Keratinocyte (primary cell): Measurements from ENCODE around the gene PHLPP1. TPM values are rescaled to one million over a fixed set of nuclear protein-coding genes. Genes with fewer than 3 reads are reported as not detected.

Experiments
- DNase-seq: peaks from one replicate; pipeline ENCODE4 v3.0.0-alpha.2; 2011; ENCODE audit warnings: low read depth, missing footprints, low spot score
- FAIRE-seq: peaks from 2 replicates; lab custom pipeline; 2011; peaks lifted over from hg19 to GRCh38; lab: Jason Lieb, UNC
- H2AFZ ChIP-seq: 2 replicates; pipeline ENCODE4 v1.6.0; 2012; ENCODE audit warnings: low read length, control low read depth, inconsistent platforms; ENCODE audit not compliant: control insufficient read depth
- H3K27ac ChIP-seq: 2 replicates; pipeline ENCODE4 v1.5.1; 2011; ENCODE audit warnings: low read length; ENCODE audit not compliant: control insufficient read depth, insufficient read depth
- H3K27me3 ChIP-seq: 3 replicates; pipeline ENCODE4 v1.6.0; 2011; ENCODE audit warnings: low read length; ENCODE audit not compliant: control insufficient read depth, insufficient read depth; ENCODE audit errors: extremely low read depth
- H3K36me3 ChIP-seq, 2 experiments: 2 replicates in 1 of 2; 3 replicates in 1 of 2; pipeline ENCODE4 v1.5.1; 2011; ENCODE audit warnings: low read length in 2 of 2, mild to moderate bottlenecking in 1 of 2; ENCODE audit not compliant: control insufficient read depth in 2 of 2, insufficient read depth in 2 of 2; ENCODE audit errors: extremely low read depth in 1 of 2
- H3K4me1 ChIP-seq: 3 replicates; pipeline ENCODE4 v1.5.1; 2011; ENCODE audit warnings: low read length; ENCODE audit not compliant: control insufficient read depth, insufficient read depth; ENCODE audit errors: extremely low read depth
- H3K4me2 ChIP-seq: 3 replicates; pipeline ENCODE4 v1.6.0; 2011; ENCODE audit warnings: low read depth, low read length; ENCODE audit not compliant: control insufficient read depth, insufficient read depth; ENCODE audit errors: extremely low read depth
- H3K4me3 ChIP-seq, 3 experiments: fragments of 200-600 bp in 1 of 3; sonication (generic) in 1 of 3; 2 replicates in 2 of 3; 3 replicates in 1 of 3; pipeline ENCODE4 v1.5.1; 2011 to 2016; ENCODE audit warnings: low read length in 3 of 3, mild to moderate bottlenecking in 3 of 3, control low read depth in 2 of 3, inconsistent platforms in 1 of 3, low read depth in 1 of 3, mixed read lengths in 1 of 3, mixed run types in 1 of 3, moderate library complexity in 1 of 3; ENCODE audit not compliant: control insufficient read depth in 2 of 3, insufficient read depth in 2 of 3; ENCODE audit errors: extremely low read depth in 1 of 3
- H3K79me2 ChIP-seq: 2 replicates; pipeline ENCODE4 v1.6.0; 2012; ENCODE audit warnings: low read length; ENCODE audit not compliant: control insufficient read depth, insufficient read depth
- H3K9ac ChIP-seq: 3 replicates; pipeline ENCODE4 v1.6.0; 2011; ENCODE audit warnings: low read length; ENCODE audit not compliant: control insufficient read depth, insufficient read depth; ENCODE audit errors: extremely low read depth
- H3K9me1 ChIP-seq: 3 replicates; pipeline ENCODE4 v1.6.0; 2011; ENCODE audit warnings: low read length; ENCODE audit not compliant: control insufficient read depth, insufficient read depth; ENCODE audit errors: extremely low read depth
- H3K9me3 ChIP-seq: 2 replicates; pipeline ENCODE4 v1.5.1; 2012; ENCODE audit warnings: low read depth, low read length; ENCODE audit not compliant: control insufficient read depth
- H4K20me1 ChIP-seq: 3 replicates; pipeline ENCODE4 v1.6.0; 2011; ENCODE audit warnings: low read length; ENCODE audit not compliant: control insufficient read depth, insufficient read depth; ENCODE audit errors: extremely low read depth
- CTCF ChIP-seq, 3 experiments: IDR thresholded peaks in 1 of 3; conservative IDR thresholded peaks in 1 of 3; optimal IDR thresholded peaks in 1 of 3; 2 replicates in 2 of 3; 3 replicates in 1 of 3; pipeline versions ENCODE3 to v1.5.1; 2011; ENCODE audit warnings: low read length in 3 of 3, mild to moderate bottlenecking in 3 of 3, moderate library complexity in 2 of 3, control low read depth in 1 of 3, inconsistent platforms in 1 of 3; ENCODE audit not compliant: insufficient read depth in 2 of 3; ENCODE audit errors: extremely low read depth in 1 of 3
- EZH2 ChIP-seq: IDR thresholded peaks from one replicate; pipeline ENCODE4 v1.6.1; 2012; ENCODE audit warnings: inconsistent platforms, mild to moderate bottlenecking, low read length, moderate library complexity
- dilution Hi-C: fragments of 300-500 bp; cut with MboI; formaldehyde crosslinking; loops from one replicate; pipeline ENCODE4 v1.7.0; 2020; ENCODE audit warnings: low sequenced_read_pairs; ENCODE audit not compliant: extremely low pct_ligation_motif_present
- polyA plus RNA-seq, 5 experiments: library from polyadenylated mRNA; depleted of rRNA in 3 of 5; stranded (reverse) in 3 of 5; stranded (forward) in 1 of 5; unstranded in 1 of 5; fragments of >200 nt; gene quantifications; 1 replicate in 1 of 5; 2 replicates in 3 of 5; 3 replicates in 1 of 5; pipeline versions ENCODE4 v1.2.1 to v1.2.3, GENCODE V29; 2011 to 2012; ENCODE audit warnings: missing spikeins in 2 of 5, low read depth in 1 of 5, low replicate concordance in 1 of 5

PHLPP1 gene
- polyA plus RNA-seq, 1 donor (not counting 4 experiments of a cell fraction or from before 2014, with no cell fraction given): 8.4 TPM

GRCh38 chr18:62809900-62810299 is 94.6 kb downstream of the PHLPP1 start:
- Histone ChIP-seq H3K4me2 (no peak overlapping the region), H3K4me3 (no peak overlapping the region), H4K20me1 (no peaks in the 10 kb centered on the region), H3K27me3 (no peaks in the 10 kb centered on the region), H3K27ac (no peak overlapping the region), H3K36me3 (no peaks in the 10 kb centered on the region), H3K9me3 (no peaks in the 10 kb centered on the region), H2AFZ (no peak overlapping the region), H3K9me1 (no peaks in the 10 kb centered on the region), H3K4me1 (no peaks in the 10 kb centered on the region), H3K9ac (no peak overlapping the region), H3K79me2 (no peaks in the 10 kb centered on the region)
- DNase-seq: no peak
- dilution Hi-C loops: no loop called here
- no peak for TF ChIP-seq CTCF (optimal IDR thresholded peaks at IDR 0.05 in 1 of 3, IDR thresholded peaks at IDR 0.05 in 1 of 3, conservative IDR thresholded peaks at IDR 0.05 in 1 of 3; ENCODE audit: extremely low read depth in 1 of 3, insufficient read depth in 2 of 3, low read length in 3 of 3)
- TF ChIP-seq EZH2: no peak
- no peak for FAIRE-seq

DNA sequence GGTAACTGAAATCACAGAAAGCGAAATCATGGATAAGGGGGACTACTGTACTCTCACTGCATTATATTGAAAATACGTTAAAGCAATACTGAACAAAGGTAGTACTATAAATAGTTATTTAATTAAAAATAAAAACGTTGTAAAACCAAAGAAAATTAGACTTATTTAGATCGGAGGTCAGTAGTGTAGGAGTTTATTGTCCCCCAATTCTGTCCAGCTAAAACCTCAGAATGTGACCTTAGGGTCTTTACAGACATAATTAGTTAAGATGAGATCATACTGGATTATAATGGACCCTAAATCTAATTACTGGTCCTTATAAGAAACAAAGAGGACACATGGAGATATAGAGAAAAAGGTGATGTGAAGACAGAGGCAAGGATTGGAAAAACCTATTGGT is 95.3 kb downstream of the PHLPP1 start:
- FAIRE-seq: no peak
- no peak overlapping the region for H3K27ac ChIP-seq
- dilution Hi-C loops: no loop called here

More for the DNA sequence above, 95.3 kb downstream of the PHLPP1 start:
- Histone ChIP-seq H4K20me1 (no peaks in the 10 kb centered on the region), H3K9me1 (no peaks in the 10 kb centered on the region), H3K4me1 (no peaks in the 10 kb centered on the region), H3K9ac (no peak overlapping the region), H2AFZ (no peak overlapping the region), H3K4me2 (no peak overlapping the region), H3K4me3 (no peak overlapping the region), H3K79me2 (no peaks in the 10 kb centered on the region), H3K9me3 (no peaks in the 10 kb centered on the region), H3K27me3 (no peaks in the 10 kb centered on the region), H3K36me3 (no peaks in the 10 kb centered on the region)
- DNase-seq: no peak
- no peak for TF ChIP-seq CTCF (optimal IDR thresholded peaks at IDR 0.05 in 1 of 3, IDR thresholded peaks at IDR 0.05 in 1 of 3, conservative IDR thresholded peaks at IDR 0.05 in 1 of 3; ENCODE audit: extremely low read depth in 1 of 3, insufficient read depth in 2 of 3, low read length in 3 of 3)
- TF ChIP-seq EZH2: no peak
